ENCODE measurements around the gene CD38.

- no peak for TF ChIP-seq POLR2A (IDR thresholded peaks at IDR 0.05)
- TF ChIP-seq CTCF (IDR thresholded peaks at IDR 0.05): no peak
Measured at GRCh38 chr4:15885422-15885821, 107.3 kb downstream of the CD38 start.

Measured in heart left ventricle (tissue), 13 donors.